ENCODE data around the gene CLDN16.

CLDN16 gene

DNA sequence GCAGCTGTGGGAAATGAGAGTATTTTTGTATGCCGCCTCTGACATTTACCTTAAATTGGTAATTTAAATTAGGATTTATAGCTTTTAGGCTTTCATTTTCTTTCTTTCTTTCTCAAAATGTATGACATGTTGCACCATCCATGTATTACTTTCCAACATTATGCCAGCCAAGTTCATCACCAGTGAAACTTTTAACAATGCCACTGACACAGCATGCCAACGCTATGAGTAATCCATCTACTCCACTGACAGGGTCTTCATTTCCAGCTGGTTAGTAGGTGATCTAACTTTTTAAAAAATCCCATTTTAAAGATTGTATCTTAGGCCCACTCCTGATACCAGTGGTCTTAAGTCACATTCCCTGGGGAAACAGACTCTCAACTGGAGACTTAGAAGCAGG, 21.8 kb upstream of the CLDN16 start:
- TF ChIP-seq CTCF (conservative IDR thresholded peaks at IDR 0.05) (no peak), ZFX (IDR thresholded peaks at IDR 0.05) (no peak)
- H3K27ac ChIP-seq = no peak overlapping the region

- TF ChIP-seq ZFX (IDR thresholded peaks at IDR 0.05) (no peak), CTCF (conservative IDR thresholded peaks at IDR 0.05) (no peak)
- H3K27ac ChIP-seq = no peak overlapping the region
Measured at GRCh38 chr3:190368881-190369280, 19.1 kb upstream of the CLDN16 start.

- H3K27ac ChIP-seq = no peak overlapping the region
- no peak for TF ChIP-seq ZFX (IDR thresholded peaks at IDR 0.05)
- TF ChIP-seq CTCF (conservative IDR thresholded peaks at IDR 0.05) = no peak
Measured at GRCh38 chr3:190369668-190370295, 18.2 kb upstream of the CLDN16 start.

DNA sequence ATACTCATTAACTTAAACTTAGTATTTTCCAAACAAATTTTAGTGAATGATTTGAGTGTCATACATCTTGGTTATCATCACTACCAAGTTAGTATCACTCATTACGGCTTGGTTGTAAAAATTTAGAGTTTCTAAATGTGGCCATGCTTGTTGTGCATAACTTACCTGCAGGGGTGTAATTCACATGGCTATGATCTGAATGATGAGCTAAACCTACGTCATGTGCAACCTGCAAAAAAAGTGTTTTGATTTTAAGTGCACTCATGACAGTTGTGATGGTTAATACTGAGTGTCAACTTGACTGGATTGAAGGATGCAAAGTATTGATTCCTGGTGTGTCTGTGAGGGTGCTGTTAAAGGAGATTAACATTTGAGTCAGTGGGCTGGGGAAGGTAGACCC, 17.6 kb upstream of the CLDN16 start:
- TF ChIP-seq CTCF (conservative IDR thresholded peaks at IDR 0.05) (no peak), ZFX (IDR thresholded peaks at IDR 0.05) (no peak)
- no peak overlapping the region for H3K27ac ChIP-seq

DNA sequence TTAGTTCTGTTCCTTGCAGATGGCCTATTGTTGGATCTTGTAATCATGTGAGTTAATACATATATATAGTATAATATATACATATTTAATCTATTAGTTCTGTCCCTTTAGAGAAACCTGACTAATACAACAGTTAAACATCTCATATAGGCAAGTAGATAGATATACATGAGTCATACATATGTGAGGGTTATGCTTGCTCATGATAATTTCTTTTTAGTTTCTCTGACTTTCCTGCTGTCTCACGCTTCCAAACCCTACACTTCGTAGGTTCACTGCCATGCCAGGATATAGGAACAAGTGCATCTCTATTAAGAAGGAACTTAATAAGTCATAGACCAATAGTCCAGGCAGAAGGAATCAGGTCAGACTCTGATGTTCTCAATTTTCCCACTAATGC, 16.8 kb upstream of the CLDN16 start:
- no peak for TF ChIP-seq CTCF (conservative IDR thresholded peaks at IDR 0.05)
- no peak for TF ChIP-seq ZFX (IDR thresholded peaks at IDR 0.05)
- no peak overlapping the region for H3K27ac ChIP-seq

DNA sequence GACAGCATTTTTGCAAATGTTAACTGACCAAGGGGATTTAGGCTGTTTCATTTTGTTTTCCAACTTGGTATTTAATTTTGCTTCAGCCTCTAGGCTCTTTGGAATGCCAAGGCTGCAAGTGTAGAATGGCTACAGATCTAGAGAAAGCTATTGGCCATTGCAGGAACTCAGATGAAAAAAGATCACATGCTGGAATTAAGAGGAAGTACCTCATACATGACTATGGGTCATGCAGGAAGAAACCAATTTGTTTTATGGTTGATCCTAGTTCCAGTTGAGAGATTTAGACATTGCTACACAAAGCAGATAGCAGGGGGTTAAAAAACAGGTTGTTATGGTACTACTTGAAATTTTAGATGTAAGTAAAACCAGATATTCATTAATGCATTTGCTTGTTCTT, 12.7 kb upstream of the CLDN16 start:
- TF ChIP-seq CTCF (conservative IDR thresholded peaks at IDR 0.05) (no peak), ZFX (IDR thresholded peaks at IDR 0.05) (no peak)

GRCh38 chr3:190375671-190376070, 12.3 kb upstream of the CLDN16 start:
- H3K27ac ChIP-seq = no peak overlapping the region
- TF ChIP-seq CTCF (conservative IDR thresholded peaks at IDR 0.05) (no peak), ZFX (IDR thresholded peaks at IDR 0.05) (no peak)

More for the DNA sequence above, 12.7 kb upstream of the CLDN16 start:
- no peak overlapping the region for H3K27ac ChIP-seq
